MM.1S (cell line): ENCODE results near the gene MRPL48.

Experiments
- DNase-seq: peaks from one replicate; pipeline ENCODE4 v3.0.0-alpha.2; 2015
- H2AFZ ChIP-seq: fragments of 300-600 bp; sonication (generic); 2 replicates; pipeline ENCODE4 v1.6.0; 2016; ENCODE audit warnings: antibody characterized with exemption, low read length
- H3F3A ChIP-seq: fragments of 300-600 bp; sonication (generic); 2 replicates; pipeline ENCODE4 v1.6.1; 2016; ENCODE audit warnings: mild to moderate bottlenecking, antibody characterized with exemption, low read length, moderate library complexity, mixed read lengths; ENCODE audit not compliant: insufficient read depth
- H3K27ac ChIP-seq: fragments of 300-600 bp; sonication (generic); 2 replicates; pipeline ENCODE4 v1.5.1; 2016; ENCODE audit warnings: mild to moderate bottlenecking, low read length
- H3K27me3 ChIP-seq: fragments of 300-600 bp; sonication (generic); replicated peaks from 2 replicates; pipeline ENCODE4 v1.6.0; 2016; ENCODE audit warnings: low read length; ENCODE audit not compliant: insufficient read depth
- H3K36me3 ChIP-seq: fragments of 300-600 bp; sonication (generic); replicated peaks from 2 replicates; pipeline ENCODE4 v1.6.1; 2016; ENCODE audit warnings: mild to moderate bottlenecking, low read length, mixed read lengths; ENCODE audit not compliant: insufficient read depth
- H3K4me1 ChIP-seq: fragments of 300-600 bp; sonication (generic); 2 replicates; pipeline ENCODE4 v1.6.1; 2016; ENCODE audit warnings: low read length, mixed read lengths
- H3K4me2 ChIP-seq: fragments of 300-600 bp; sonication (generic); 2 replicates; pipeline ENCODE4 v1.6.0; 2016; ENCODE audit warnings: low read depth, low read length
- H3K4me3 ChIP-seq: fragments of 300-600 bp; sonication (generic); 2 replicates; pipeline ENCODE4 v1.5.1; 2016; ENCODE audit warnings: low read length, mixed read lengths
- H3K79me2 ChIP-seq: fragments of 300-600 bp; sonication (generic); 2 replicates; pipeline ENCODE4 v1.6.1; 2016; ENCODE audit warnings: mixed run types, low read length, mixed read lengths
- H3K9ac ChIP-seq: fragments of 300-600 bp; sonication (generic); 2 replicates; pipeline ENCODE4 v1.6.1; 2016; ENCODE audit warnings: low read length, mixed read lengths
- H3K9me2 ChIP-seq: fragments of 300-600 bp; sonication (generic); replicated peaks from 2 replicates; pipeline ENCODE4 v1.6.1; 2016; ENCODE audit warnings: mild to moderate bottlenecking, low read length, mixed read lengths; ENCODE audit not compliant: insufficient read depth
- H3K9me3 ChIP-seq: fragments of 300-600 bp; sonication (generic); replicated peaks from 2 replicates; pipeline ENCODE4 v1.6.1; 2016; ENCODE audit warnings: mild to moderate bottlenecking, low read length, mixed read lengths; ENCODE audit not compliant: insufficient read depth
- H4K20me1 ChIP-seq: fragments of 300-600 bp; sonication (generic); 2 replicates; pipeline ENCODE4 v1.6.1; 2016; ENCODE audit warnings: mild to moderate bottlenecking, low read length, moderate library complexity, mixed read lengths; ENCODE audit not compliant: insufficient read depth
- EZH2 ChIP-seq: fragments of 300-600 bp; sonication (generic); optimal IDR thresholded peaks from 2 replicates; pipeline ENCODE3; 2017; ENCODE audit warnings: low read depth, mild to moderate bottlenecking, antibody characterized with exemption, low read length, mixed read lengths
- EZH2phosphoT487 ChIP-seq: fragments of 300-600 bp; sonication (generic); IDR thresholded peaks from 2 replicates; pipeline ENCODE4 v1.6.1; 2018; ENCODE audit warnings: antibody characterized with exemption, low read length
- TF ChIP-seq, protein P1 (sequence below): fragments of 300-600 bp; sonication (generic); IDR thresholded peaks from 2 replicates; pipeline ENCODE4 v1.5.1; 2016; ENCODE audit warnings: antibody characterized with exemption, low read length, mixed read lengths

Gene MRPL48

DNA sequence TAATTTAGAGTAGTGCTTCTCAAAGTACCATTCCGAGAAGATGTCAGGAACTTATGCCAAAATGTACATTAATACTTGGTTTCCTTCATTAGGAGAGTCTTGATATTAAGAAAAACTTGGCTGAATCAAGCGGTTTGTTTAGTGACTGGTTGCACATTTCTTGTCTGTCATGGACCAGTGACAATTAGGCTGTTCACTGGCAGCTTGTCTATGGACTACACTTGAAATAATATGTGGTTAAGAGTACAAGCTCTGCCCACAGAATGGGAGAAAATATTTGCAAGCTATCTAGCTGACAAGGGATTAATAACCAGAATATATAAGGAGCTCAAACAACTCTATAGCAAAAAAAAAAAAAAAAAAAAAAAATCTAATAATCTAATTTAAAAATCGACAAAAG is 64.4 kb downstream of the MRPL48 start:
- no peaks in the 10 kb centered on the region for H4K20me1 ChIP-seq
- H3F3A ChIP-seq, result no peaks in the 10 kb centered on the region
- no peak for DNase-seq
- no peak overlapping the region for H3K9ac ChIP-seq
- TF ChIP-seq, protein P1, sequence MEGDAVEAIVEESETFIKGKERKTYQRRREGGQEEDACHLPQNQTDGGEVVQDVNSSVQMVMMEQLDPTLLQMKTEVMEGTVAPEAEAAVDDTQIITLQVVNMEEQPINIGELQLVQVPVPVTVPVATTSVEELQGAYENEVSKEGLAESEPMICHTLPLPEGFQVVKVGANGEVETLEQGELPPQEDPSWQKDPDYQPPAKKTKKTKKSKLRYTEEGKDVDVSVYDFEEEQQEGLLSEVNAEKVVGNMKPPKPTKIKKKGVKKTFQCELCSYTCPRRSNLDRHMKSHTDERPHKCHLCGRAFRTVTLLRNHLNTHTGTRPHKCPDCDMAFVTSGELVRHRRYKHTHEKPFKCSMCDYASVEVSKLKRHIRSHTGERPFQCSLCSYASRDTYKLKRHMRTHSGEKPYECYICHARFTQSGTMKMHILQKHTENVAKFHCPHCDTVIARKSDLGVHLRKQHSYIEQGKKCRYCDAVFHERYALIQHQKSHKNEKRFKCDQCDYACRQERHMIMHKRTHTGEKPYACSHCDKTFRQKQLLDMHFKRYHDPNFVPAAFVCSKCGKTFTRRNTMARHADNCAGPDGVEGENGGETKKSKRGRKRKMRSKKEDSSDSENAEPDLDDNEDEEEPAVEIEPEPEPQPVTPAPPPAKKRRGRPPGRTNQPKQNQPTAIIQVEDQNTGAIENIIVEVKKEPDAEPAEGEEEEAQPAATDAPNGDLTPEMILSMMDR, result no peak
- no peak for TF ChIP-seq EZH2
- TF ChIP-seq EZH2phosphoT487, result no peak
- no peaks in the 10 kb centered on the region for H3K36me3 ChIP-seq
- H3K4me2 ChIP-seq, result no peak overlapping the region
- no peak overlapping the region for H2AFZ ChIP-seq
- H3K4me3 ChIP-seq, result no peak overlapping the region
- no peaks in the 10 kb centered on the region for H3K79me2 ChIP-seq
- H3K9me2 ChIP-seq, result no peaks in the 10 kb centered on the region
- no peaks in the 10 kb centered on the region for H3K9me3 ChIP-seq
- no peak overlapping the region for H3K27ac ChIP-seq
- no peaks in the 10 kb centered on the region for H3K4me1 ChIP-seq
- H3K27me3 ChIP-seq, result no peaks in the 10 kb centered on the region

GRCh38 chr11:73854680-73855079 is 67.0 kb downstream of the MRPL48 start:
- no peak overlapping the region for H3K4me2 ChIP-seq
- no peak for DNase-seq
- no peaks in the 10 kb centered on the region for H3K27me3 ChIP-seq
- no peak overlapping the region for H3K9ac ChIP-seq
- no peaks in the 10 kb centered on the region for H3F3A ChIP-seq
- H3K79me2 ChIP-seq, result no peaks in the 10 kb centered on the region
- no peaks in the 10 kb centered on the region for H3K4me1 ChIP-seq
- no peaks in the 10 kb centered on the region for H4K20me1 ChIP-seq
- H3K9me2 ChIP-seq, result no peaks in the 10 kb centered on the region
- no peak overlapping the region for H2AFZ ChIP-seq
- H3K27ac ChIP-seq, result no peak overlapping the region
- H3K4me3 ChIP-seq, result no peak overlapping the region
- TF ChIP-seq, protein P1, result no peak
- TF ChIP-seq EZH2phosphoT487 (no peak), EZH2 (no peak)
- no peaks in the 10 kb centered on the region for H3K9me3 ChIP-seq
- H3K36me3 ChIP-seq, result no peaks in the 10 kb centered on the region

DNA sequence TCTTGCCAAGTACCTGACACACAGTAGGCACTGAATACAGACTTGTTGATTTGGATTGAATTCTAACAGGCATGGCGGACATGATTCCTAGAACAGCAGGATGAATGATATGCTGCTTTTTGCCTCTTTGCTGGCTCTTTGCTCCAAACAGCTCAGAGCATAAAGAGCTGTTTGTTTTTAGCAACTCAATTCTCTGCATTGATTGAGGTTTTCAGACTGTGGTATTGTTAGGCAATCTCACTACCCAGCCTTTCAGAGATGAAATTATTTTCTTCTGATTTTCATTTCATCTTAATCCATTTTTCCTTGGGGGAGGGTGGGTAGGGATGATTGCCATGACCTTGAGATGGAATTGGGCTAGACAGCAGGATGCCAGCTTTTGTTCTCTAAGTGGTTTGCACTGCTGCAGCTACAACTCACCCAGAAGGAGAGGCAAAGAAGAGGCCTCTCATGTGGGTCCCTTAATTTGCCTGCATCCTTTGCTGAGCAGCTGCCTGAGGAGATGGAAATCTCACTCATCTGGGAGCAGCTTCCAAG is 68.4 kb downstream of the MRPL48 start:
- no peak overlapping the region for H3K4me3 ChIP-seq
- no peaks in the 10 kb centered on the region for H3K9me2 ChIP-seq
- no peaks in the 10 kb centered on the region for H3K36me3 ChIP-seq
- H3K9ac ChIP-seq, result no peak overlapping the region
- DNase-seq, result no peak
- no peaks in the 10 kb centered on the region for H4K20me1 ChIP-seq
- H3K9me3 ChIP-seq, result no peaks in the 10 kb centered on the region
- no peak overlapping the region for H2AFZ ChIP-seq
- H3K27me3 ChIP-seq, result no peaks in the 10 kb centered on the region
- no peaks in the 10 kb centered on the region for H3K79me2 ChIP-seq
- no peaks in the 10 kb centered on the region for H3K4me1 ChIP-seq
- H3K27ac ChIP-seq, result no peak overlapping the region
- TF ChIP-seq EZH2 (no peak), EZH2phosphoT487 (no peak)
- TF ChIP-seq, protein P1, result no peak
- H3F3A ChIP-seq, result no peaks in the 10 kb centered on the region
- no peak overlapping the region for H3K4me2 ChIP-seq
